NCI-H748 (cell line): ENCODE data around the gene BAX.

Experiments
- DNase-seq: peaks from one replicate; lab custom pipeline; 2025; ENCODE audit not compliant: unreplicated experiment; lab: John Stamatoyannopoulos, UW

BAX gene

GRCh38 chr19:49011194-49011593 is 56.5 kb downstream of the BAX start:
- DNase-seq, result no peak
